Measurements from ENCODE around the gene ZFP1.

DNA sequence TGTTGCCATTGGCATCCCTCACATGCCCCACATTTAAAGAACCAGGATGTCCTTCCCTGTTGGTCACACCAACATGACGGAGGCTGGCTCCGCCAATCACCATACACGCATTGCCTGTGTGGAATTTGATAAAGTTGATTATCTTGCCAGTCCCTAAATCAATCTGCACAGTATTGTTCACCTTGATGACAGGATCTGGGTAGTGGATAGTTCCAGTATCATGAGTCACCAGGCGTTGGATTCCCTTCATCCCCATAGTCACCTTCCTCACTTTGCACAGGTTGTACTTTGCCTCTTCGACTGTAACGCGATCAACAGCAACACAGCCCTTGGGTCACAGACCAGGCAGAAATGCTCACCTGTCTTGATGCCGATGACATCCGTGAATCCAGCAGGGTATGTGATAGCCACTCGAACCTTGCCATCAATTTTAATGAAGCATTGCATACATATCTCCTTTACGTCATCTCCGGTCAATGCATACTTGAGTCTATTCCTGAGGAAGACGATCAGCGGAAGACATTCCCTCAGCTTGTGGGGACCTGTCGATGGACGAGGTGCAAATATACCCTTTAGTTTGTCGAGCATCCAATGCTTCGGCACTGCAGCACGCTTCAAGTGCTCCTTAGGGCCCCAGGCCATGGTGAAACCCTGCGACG, 44.4 kb downstream of the ZFP1 start:
- TF ChIP-seq POLR2A (IDR thresholded peaks at IDR 0.05; ENCODE audit: low read depth, low read length) (no peak), POLR2AphosphoS5 (IDR thresholded peaks at IDR 0.05; ENCODE audit: low read depth, low read length) (no peak), TAF1 (IDR thresholded peaks at IDR 0.05; ENCODE audit: borderline replicate concordance, low read depth, low read length) (no peak)
